Esophagus squamous epithelium (tissue), 5 donors: ENCODE data around the gene CASTOR1. TPM values are rescaled to one million over a fixed set of nuclear protein-coding genes. Genes with fewer than 3 reads are reported as not detected.

ENCODE experiments used
- DNase-seq: peaks from one replicate; lab custom pipeline; 2025; lab: John Stamatoyannopoulos, UW
- H3K27ac ChIP-seq, 4 donors: fragments of 200-600 bp; sonication (generic); one replicate each; pipeline ENCODE4 v1.5.1; 2016 to 2019; ENCODE audit warnings: mild to moderate bottlenecking in 1 of 4
- H3K27me3 ChIP-seq, 4 donors: fragments of 200-600 bp; sonication (generic); 1 replicate in 3 of 4; 2 replicates in 1 of 4; pipeline versions ENCODE4 v1.5.1 to v1.6.0; 2017 to 2021; ENCODE audit warnings: antibody characterized with exemption in 1 of 4
- H3K36me3 ChIP-seq, 3 donors: fragments of 200-600 bp; sonication (generic); one replicate each; pipeline ENCODE4 v1.5.1; 2016 to 2019
- H3K4me1 ChIP-seq, 3 donors: fragments of 200-600 bp; sonication (generic); one replicate each; pipeline ENCODE4 v1.5.1; 2017 to 2019
- H3K4me3 ChIP-seq, 4 donors: fragments of 200-600 bp; sonication (generic); 1 replicate in 3 of 4; 2 replicates in 1 of 4; pipeline ENCODE4 v1.5.1; 2016 to 2019; ENCODE audit warnings: mild to moderate bottlenecking in 2 of 4, moderate library complexity in 1 of 4
- H3K9me3 ChIP-seq, 3 donors: fragments of 200-600 bp; sonication (generic); one replicate each; pipeline ENCODE4 v1.5.1; 2016 to 2019
- POLR2A ChIP-seq, 4 donors: fragments of 450-650 bp; IDR thresholded peaks; one replicate each; pipeline ENCODE4 v1.6.1; 2017; ENCODE audit warnings: antibody characterized with exemption in 4 of 4, mild to moderate bottlenecking in 4 of 4, moderate library complexity in 3 of 4
- WGBS, 2 donors: methylation state at CpG; one replicate each; pipeline ENCODE4 v1.1.5; 2018; 5-methylcytosine and 5-hydroxymethylcytosine counted together
- intact Hi-C: fragments of 100-400 bp; cut with DNase I; formaldehyde crosslinking; loops from one replicate; pipeline ENCODE4 v1.15.0; 2022
- total RNA-seq, 4 donors: library from RNA; depleted of rRNA; stranded (reverse); fragments of >200 nt; gene quantifications; one replicate each; pipeline ENCODE4 v1.1.0, GENCODE V29; 2016
- TF ChIP-seq, protein P1 (sequence below), 6 experiments: fragments of 450-650 bp in 4 of 6; fragments of 200-600 bp in 2 of 6; sonication (generic) in 2 of 6; IDR thresholded peaks; one replicate each; pipeline ENCODE4 v1.5.1; 2016 to 2019; ENCODE audit warnings: antibody characterized with exemption in 6 of 6, mild to moderate bottlenecking in 4 of 6, moderate library complexity in 4 of 6
- donor health status: DM: yes; HTN: yes; CAD: no.

CASTOR1 gene
- total RNA-seq, 4 donors from 2014 or later, result 18.9 to 76.4 (median 40.7) TPM

DNA sequence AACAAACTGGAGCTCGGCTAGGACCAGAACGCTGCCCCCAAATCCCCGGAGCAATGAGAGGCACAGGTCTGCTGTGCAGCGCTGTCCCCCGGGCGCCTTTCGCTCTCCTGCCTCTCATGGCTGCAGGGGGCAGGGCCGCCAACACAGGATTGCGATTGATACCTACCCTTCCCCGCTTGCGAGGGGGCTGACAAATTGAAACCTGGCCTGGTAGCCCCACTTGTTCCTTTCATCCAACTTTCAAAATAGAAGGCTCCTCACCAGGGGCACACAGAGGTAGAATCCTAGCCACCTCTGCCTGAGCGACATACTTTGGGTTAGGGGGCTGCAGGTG, 642 bp upstream of the CASTOR1 start:
- H3K4me3 ChIP-seq, result peak overlapping the region; percentile 66 to 99 (median 82)
- no peaks in the 10 kb centered on the region for H3K27me3 ChIP-seq
- H3K4me1 ChIP-seq, result peaks cover 54 to 84% (median 56%) of the 10 kb centered on the region in 3 donors
- peaks cover 28 to 59% (median 33%) of the 10 kb centered on the region in 3 donors for H3K36me3 ChIP-seq
- intact Hi-C loops, result loop anchor here (5.0 kb wide), 2 partner anchors 37 to 97 kb away; partner anchors contain the start of genes RNF215 and TBC1D10A
- no peaks in the 10 kb centered on the region for H3K9me3 ChIP-seq
- WGBS, 2 donors, result 6% methylated on average over 11 of the region's 12 CpGs; no CpG with 5 or more reads in 1 of the 2 donors
- DNase-seq, result no peak
- H3K27ac ChIP-seq, result peak overlapping the region; percentile 96 to 99 (median 97)
- TF ChIP-seq, protein P1, sequence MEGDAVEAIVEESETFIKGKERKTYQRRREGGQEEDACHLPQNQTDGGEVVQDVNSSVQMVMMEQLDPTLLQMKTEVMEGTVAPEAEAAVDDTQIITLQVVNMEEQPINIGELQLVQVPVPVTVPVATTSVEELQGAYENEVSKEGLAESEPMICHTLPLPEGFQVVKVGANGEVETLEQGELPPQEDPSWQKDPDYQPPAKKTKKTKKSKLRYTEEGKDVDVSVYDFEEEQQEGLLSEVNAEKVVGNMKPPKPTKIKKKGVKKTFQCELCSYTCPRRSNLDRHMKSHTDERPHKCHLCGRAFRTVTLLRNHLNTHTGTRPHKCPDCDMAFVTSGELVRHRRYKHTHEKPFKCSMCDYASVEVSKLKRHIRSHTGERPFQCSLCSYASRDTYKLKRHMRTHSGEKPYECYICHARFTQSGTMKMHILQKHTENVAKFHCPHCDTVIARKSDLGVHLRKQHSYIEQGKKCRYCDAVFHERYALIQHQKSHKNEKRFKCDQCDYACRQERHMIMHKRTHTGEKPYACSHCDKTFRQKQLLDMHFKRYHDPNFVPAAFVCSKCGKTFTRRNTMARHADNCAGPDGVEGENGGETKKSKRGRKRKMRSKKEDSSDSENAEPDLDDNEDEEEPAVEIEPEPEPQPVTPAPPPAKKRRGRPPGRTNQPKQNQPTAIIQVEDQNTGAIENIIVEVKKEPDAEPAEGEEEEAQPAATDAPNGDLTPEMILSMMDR (IDR thresholded peaks at IDR 0.05), result no peak
- TF ChIP-seq POLR2A (IDR thresholded peaks at IDR 0.05), result no peak

DNA sequence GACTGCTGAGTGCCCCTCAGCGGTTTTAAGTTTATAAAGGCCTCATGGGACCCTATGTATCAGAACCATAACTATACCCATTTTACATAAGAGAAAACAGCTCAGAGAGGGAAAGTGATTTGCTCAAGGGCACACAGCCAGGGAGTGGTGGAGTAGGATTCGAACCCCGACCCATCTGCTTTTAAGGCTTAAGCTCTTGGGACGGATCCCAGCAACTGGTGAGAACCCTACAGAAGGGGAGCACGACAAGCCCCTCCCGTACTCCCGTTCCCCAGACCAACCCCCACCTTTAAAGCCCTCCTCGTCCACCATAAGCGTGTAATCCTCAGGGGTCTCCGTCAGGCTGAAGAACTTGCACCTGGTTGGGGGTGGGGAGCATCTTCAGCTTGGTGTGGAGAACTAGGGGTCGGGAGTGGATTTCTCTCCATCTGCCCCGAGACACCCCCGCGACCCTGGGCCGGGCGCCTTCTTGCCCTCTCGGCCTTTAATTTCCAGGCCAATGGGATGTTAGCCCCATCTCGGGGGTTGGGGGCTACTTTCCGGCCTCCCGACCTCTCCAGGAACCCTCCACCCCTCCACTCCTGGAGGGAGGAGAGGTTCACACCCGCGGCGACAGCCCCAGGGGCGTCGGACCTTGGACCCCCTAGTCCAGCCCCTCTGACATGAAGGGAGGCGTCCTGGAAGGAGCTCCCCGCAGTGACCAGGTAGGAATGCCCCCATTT, 725 bp downstream of the CASTOR1 start:
- peak overlapping the region; percentile 96 to 99 (median 97) for H3K27ac ChIP-seq

DNA sequence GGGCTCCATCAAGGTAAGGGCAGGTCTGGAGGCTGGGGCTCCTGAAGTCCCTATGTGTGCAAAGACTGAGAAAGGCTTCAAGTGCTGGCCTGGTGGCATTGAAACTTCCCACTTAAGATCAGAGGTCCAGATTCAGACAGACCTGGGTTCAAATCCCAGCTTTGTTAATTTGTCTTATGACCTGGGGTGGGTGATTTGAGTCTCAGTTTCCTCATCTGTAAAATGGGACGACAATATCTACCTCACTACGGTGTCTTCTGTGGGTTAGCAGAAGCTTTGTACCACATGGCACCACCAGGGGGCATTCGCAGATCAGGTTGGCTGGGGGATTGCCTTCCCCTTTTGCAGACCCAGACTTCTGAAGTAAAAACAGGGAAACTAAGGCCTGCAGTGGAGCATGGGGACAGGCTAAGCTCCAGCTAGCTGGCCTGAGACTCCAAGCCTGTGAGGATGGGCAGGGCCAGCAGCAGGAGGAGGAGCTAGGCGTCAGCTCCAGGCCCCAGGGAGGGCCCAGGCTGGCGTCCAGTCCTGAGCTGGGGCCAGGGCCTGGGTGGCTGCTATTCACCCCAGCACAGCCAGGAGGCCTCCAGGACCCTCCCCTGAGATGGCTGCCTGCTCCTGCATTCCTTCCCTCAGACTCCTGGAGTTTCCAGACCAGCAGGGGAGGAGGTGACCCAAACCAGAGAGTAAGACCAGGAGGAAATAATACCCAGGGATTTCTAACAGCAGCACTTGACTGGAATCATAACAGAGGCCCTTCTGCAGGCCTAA, 1.5 kb downstream of the CASTOR1 start:
- Histone ChIP-seq H3K4me1 (peaks cover 39 to 63% (median 46%) of the 10 kb centered on the region in 3 donors), H3K9me3 (no peaks in the 10 kb centered on the region), H3K27ac (peak overlapping the region; percentile 96 to 99 (median 97)), H3K36me3 (peaks cover 13 to 59% (median 18%) of the 10 kb centered on the region in 3 donors), H3K4me3 (peak overlapping the region; percentile 66 to 99 (median 82)), H3K27me3 (no peaks in the 10 kb centered on the region)
- intact Hi-C loops, result loop anchor here (5.0 kb wide), 2 partner anchors 39 to 99 kb away; partner anchors contain the start of genes RNF215 and TBC1D10A
- 10% methylated on average over 3 of the region's 5 CpGs; no CpG with 5 or more reads in 1 of the 2 donors for WGBS, 2 donors
- TF ChIP-seq, protein P1 (IDR thresholded peaks at IDR 0.05), result peak; percentile 74 to 88 (median 85)
- peak in 1 of 4 donors; percentile 55 for TF ChIP-seq POLR2A (IDR thresholded peaks at IDR 0.05)
- DNase-seq, result peak; percentile 51

More for the DNA sequence above, 725 bp downstream of the CASTOR1 start:
- no peaks in the 10 kb centered on the region for H3K9me3 ChIP-seq
- peaks cover 21 to 59% (median 25%) of the 10 kb centered on the region in 3 donors for H3K36me3 ChIP-seq
- no peak for DNase-seq
- H3K4me3 ChIP-seq, result peak overlapping the region; percentile 66 to 99 (median 82)
- intact Hi-C loops, result loop anchor here (5.0 kb wide), 2 partner anchors 39 to 99 kb away; partner anchors contain the start of genes RNF215 and TBC1D10A
- TF ChIP-seq POLR2A (IDR thresholded peaks at IDR 0.05), result no peak
- WGBS, 2 donors, result 4 to 9% methylated on average over 10 to 11 of the region's 27 CpGs
- peaks cover 44 to 70% (median 53%) of the 10 kb centered on the region in 3 donors for H3K4me1 ChIP-seq
- H3K27me3 ChIP-seq, result no peaks in the 10 kb centered on the region

GRCh38 chr22:30286813-30287647, 2.3 kb downstream of the CASTOR1 start:
- Histone ChIP-seq H3K9me3 (no peaks in the 10 kb centered on the region), H3K4me1 (peaks cover 31 to 55% (median 37%) of the 10 kb centered on the region in 3 donors), H3K27me3 (no peaks in the 10 kb centered on the region), H3K27ac (peak overlapping the region in 2 of 4 donors; percentile 97 to 99), H3K36me3 (peaks cover 7 to 59% (median 10%) of the 10 kb centered on the region in 3 donors), H3K4me3 (no peak overlapping the region)
- DNase-seq, result peak; percentile 27
- intact Hi-C loops, result loop anchor here (5.0 kb wide), 2 partner anchors 40 to 100 kb away; partner anchors contain the start of genes RNF215 and TBC1D10A
- 46 to 51% methylated on average over 17 to 28 of the region's 31 CpGs for WGBS, 2 donors
- TF ChIP-seq, protein P1 (IDR thresholded peaks at IDR 0.05), result peak; percentile 86 to 97 (median 92)
- no peak for TF ChIP-seq POLR2A (IDR thresholded peaks at IDR 0.05)
